ENCODE data around the gene PTPRT. TPM values are rescaled to one million over a fixed set of nuclear protein-coding genes. Genes with fewer than 3 reads are reported as not detected.
"Not testable (repeated sequence)": the region's sequence is repeated elsewhere in the genome, so short reads cannot be mapped to it uniquely, and the experiment has no call there.

PTPRT gene
- total RNA-seq, 1 experiment from 2014 or later = not detected

GRCh38 chr20:42214074-42214473 lies 975.6 kb downstream of the PTPRT start:
- ATAC-seq (no peak), DNase-seq (no peak)
- Histone ChIP-seq H3K79me2 (ENCODE audit: low read length) (no peaks in the 10 kb centered on the region), H4K20me1 (ENCODE audit: low read length) (no peaks in the 10 kb centered on the region), H3K27ac (ENCODE audit: low read length) (no peak overlapping the region), H3K9ac (ENCODE audit: low read length) (no peak overlapping the region), H3K4me3 (ENCODE audit: low read length) (no peak overlapping the region), H3K9me2 (replicated peaks; ENCODE audit: low read length) (no peaks in the 10 kb centered on the region), H3K4me2 (ENCODE audit: low read length) (no peak overlapping the region), H3K36me3 (ENCODE audit: low read depth, low read length) (no peaks in the 10 kb centered on the region), H3K27me3 (ENCODE audit: low read length) (no peaks in the 10 kb centered on the region), H3K4me1 (ENCODE audit: insufficient read depth, low read length) (no peaks in the 10 kb centered on the region), H2AFZ (ENCODE audit: low read length) (no peak overlapping the region), H3F3A (ENCODE audit: low read length, unreplicated experiment) (no peaks in the 10 kb centered on the region), H3K9me3 (ENCODE audit: low read length) (peaks cover 24% of the 10 kb centered on the region)
- intact Hi-C loops (cut with micrococcal nuclease) = no loop called here
- CTCF ChIA-PET = no interaction called here
- BruUV-seq (replicated peaks) = no TSS peak
- TF ChIP-seq EZH2phosphoT487 (IDR thresholded peaks at IDR 0.05; ENCODE audit: borderline replicate concordance, low read length) (no peak), EZH2 (IDR thresholded peaks at IDR 0.05; ENCODE audit: low read length, unreplicated experiment) (no peak), CTCF (conservative IDR thresholded peaks at IDR 0.05; ENCODE audit: low read depth, low read length) (no peak)
- POLR2A ChIA-PET (ENCODE audit: unreplicated experiment) = no interaction called here

- Histone ChIP-seq H3K27ac (ENCODE audit: low read length) (no peak overlapping the region), H3K36me3 (ENCODE audit: low read depth, low read length) (no peaks in the 10 kb centered on the region), H3K4me2 (ENCODE audit: low read length) (no peak overlapping the region), H3K9me2 (replicated peaks; ENCODE audit: low read length) (no peaks in the 10 kb centered on the region), H3K9ac (ENCODE audit: low read length) (no peak overlapping the region), H3K4me1 (ENCODE audit: insufficient read depth, low read length) (no peaks in the 10 kb centered on the region), H2AFZ (ENCODE audit: low read length) (no peak overlapping the region), H3K79me2 (ENCODE audit: low read length) (no peaks in the 10 kb centered on the region), H4K20me1 (ENCODE audit: low read length) (no peaks in the 10 kb centered on the region), H3K4me3 (ENCODE audit: low read length) (no peak overlapping the region), H3K9me3 (ENCODE audit: low read length) (peaks cover 8% of the 10 kb centered on the region; the same call in 1 of the 2 replicates), H3K27me3 (ENCODE audit: low read length) (no peaks in the 10 kb centered on the region), H3F3A (ENCODE audit: low read length, unreplicated experiment) (no peaks in the 10 kb centered on the region)
- intact Hi-C loops (cut with micrococcal nuclease) = no loop called here
- TF ChIP-seq EZH2 (IDR thresholded peaks at IDR 0.05; ENCODE audit: low read length, unreplicated experiment) (no peak), EZH2phosphoT487 (IDR thresholded peaks at IDR 0.05; ENCODE audit: borderline replicate concordance, low read length) (no peak), CTCF (conservative IDR thresholded peaks at IDR 0.05; ENCODE audit: low read depth, low read length) (no peak)
- POLR2A ChIA-PET (ENCODE audit: unreplicated experiment) = no interaction called here
- CTCF ChIA-PET = no interaction called here
- DNase-seq (no peak), ATAC-seq (no peak)
- BruUV-seq (replicated peaks) = no TSS peak
These were observed 977.3 kb downstream of the PTPRT start for GRCh38 chr20:42212391-42212790.

- POLR2A ChIA-PET (ENCODE audit: unreplicated experiment); H3K9me2 ChIP-seq (replicated peaks; ENCODE audit: low read length); BruUV-seq (replicated peaks); ATAC-seq; H4K20me1 ChIP-seq (ENCODE audit: low read length); DNase-seq; H3F3A ChIP-seq (ENCODE audit: low read length, unreplicated experiment); H3K79me2 ChIP-seq (ENCODE audit: low read length); H3K9ac ChIP-seq (ENCODE audit: low read length); H3K27me3 ChIP-seq (ENCODE audit: low read length); H3K4me3 ChIP-seq (ENCODE audit: low read length); H3K4me2 ChIP-seq (ENCODE audit: low read length); H3K36me3 ChIP-seq (ENCODE audit: low read depth, low read length); CTCF ChIA-PET; H2AFZ ChIP-seq (ENCODE audit: low read length); intact Hi-C loops (cut with micrococcal nuclease); H3K4me1 ChIP-seq (ENCODE audit: insufficient read depth, low read length); H3K9me3 ChIP-seq (ENCODE audit: low read length); H3K27ac ChIP-seq (ENCODE audit: low read length): not testable (repeated sequence)
These were observed 983.1 kb downstream of the PTPRT start for GRCh38 chr20:42206557-42206956.

All from PC-3 (cell line).